Measurements from ENCODE around the gene NUCB1.
"Not testable (repeated sequence)": the region's sequence is repeated elsewhere in the genome, so short reads cannot be mapped to it uniquely, and the experiment has no call there.

Gene NUCB1

GRCh38 chr19:48913114-48913889 is 13.2 kb downstream of the NUCB1 start:
- Mint-ChIP-seq H3K36me3 (peaks cover 14% of the 10 kb centered on the region), H3K9me3 (no peaks in the 10 kb centered on the region), H3K4me3 (no peak overlapping the region)

GRCh38 chr19:48914181-48914580 is 14.1 kb downstream of the NUCB1 start:
- no peak overlapping the region for H3K27ac Mint-ChIP-seq
- H3K9me3 Mint-ChIP-seq, result no peaks in the 10 kb centered on the region
- no peaks in the 10 kb centered on the region for H3K4me1 Mint-ChIP-seq
- H3K4me3 Mint-ChIP-seq, result no peak overlapping the region
- no peaks in the 10 kb centered on the region for H3K27me3 Mint-ChIP-seq
- peaks cover 15% of the 10 kb centered on the region for H3K36me3 Mint-ChIP-seq

More at GRCh38 chr19:48913114-48913889, 13.2 kb downstream of the NUCB1 start:
- H3K27me3 Mint-ChIP-seq, result no peaks in the 10 kb centered on the region
- no peaks in the 10 kb centered on the region for H3K4me1 Mint-ChIP-seq
- no peak overlapping the region for H3K27ac Mint-ChIP-seq

GRCh38 chr19:48915757-48916156 is 15.6 kb downstream of the NUCB1 start:
- H3K27ac Mint-ChIP-seq, result peak overlapping the region; percentile 18
- H3K27me3 Mint-ChIP-seq, result no peaks in the 10 kb centered on the region
- no peaks in the 10 kb centered on the region for H3K9me3 Mint-ChIP-seq
- peaks cover 15% of the 10 kb centered on the region for H3K36me3 Mint-ChIP-seq
- no peaks in the 10 kb centered on the region for H3K4me1 Mint-ChIP-seq
- H3K4me3 Mint-ChIP-seq, result no peak overlapping the region

GRCh38 chr19:48918071-48918470 is 18.0 kb downstream of the NUCB1 start:
- Mint-ChIP-seq H3K9me3 (no peaks in the 10 kb centered on the region), H3K27me3 (no peaks in the 10 kb centered on the region), H3K4me1 (no peaks in the 10 kb centered on the region), H3K27ac (no peak overlapping the region), H3K36me3 (peaks cover 9% of the 10 kb centered on the region), H3K4me3 (no peak overlapping the region)

GRCh38 chr19:48918801-48919247 is 18.7 kb downstream of the NUCB1 start:
- Mint-ChIP-seq H3K27me3 (no peaks in the 10 kb centered on the region), H3K4me3 (no peak overlapping the region), H3K9me3 (no peaks in the 10 kb centered on the region), H3K27ac (no peak overlapping the region), H3K4me1 (no peaks in the 10 kb centered on the region), H3K36me3 (peaks cover 9% of the 10 kb centered on the region)

- not testable (repeated sequence) for H3K4me1 Mint-ChIP-seq, H3K27ac Mint-ChIP-seq, H3K36me3 Mint-ChIP-seq, H3K27me3 Mint-ChIP-seq, H3K4me3 Mint-ChIP-seq, H3K9me3 Mint-ChIP-seq
Measured at GRCh38 chr19:48919271-48919670, 19.2 kb downstream of the NUCB1 start.

- peaks cover 5% of the 10 kb centered on the region for H3K36me3 Mint-ChIP-seq
Measured at GRCh38 chr19:48920949-48921348, 20.8 kb downstream of the NUCB1 start.

GRCh38 chr19:48921721-48922500 is 21.8 kb downstream of the NUCB1 start:
- H3K27ac Mint-ChIP-seq, result no peak overlapping the region
- H3K4me1 Mint-ChIP-seq, result peaks cover 7% of the 10 kb centered on the region
- H3K36me3 Mint-ChIP-seq, result peaks cover 4% of the 10 kb centered on the region
- H3K27me3 Mint-ChIP-seq, result no peaks in the 10 kb centered on the region
- H3K4me3 Mint-ChIP-seq, result no peak overlapping the region
- H3K9me3 Mint-ChIP-seq, result no peaks in the 10 kb centered on the region

More at GRCh38 chr19:48920949-48921348, 20.8 kb downstream of the NUCB1 start:
- Mint-ChIP-seq H3K4me3 (no peak overlapping the region), H3K27ac (no peak overlapping the region), H3K4me1 (no peaks in the 10 kb centered on the region), H3K9me3 (no peaks in the 10 kb centered on the region), H3K27me3 (no peaks in the 10 kb centered on the region)

GRCh38 chr19:48922548-48923490 is 22.7 kb downstream of the NUCB1 start:
- Mint-ChIP-seq H3K9me3 (no peaks in the 10 kb centered on the region), H3K4me1 (peaks cover 9% of the 10 kb centered on the region), H3K4me3 (no peak overlapping the region), H3K27ac (no peak overlapping the region), H3K27me3 (no peaks in the 10 kb centered on the region), H3K36me3 (peaks cover 4% of the 10 kb centered on the region)

GRCh38 chr19:48925240-48925843 is 25.2 kb downstream of the NUCB1 start:
- Mint-ChIP-seq H3K9me3 (no peaks in the 10 kb centered on the region), H3K27ac (no peak overlapping the region), H3K36me3 (peaks cover 2% of the 10 kb centered on the region), H3K4me1 (peaks cover 9% of the 10 kb centered on the region), H3K4me3 (no peak overlapping the region), H3K27me3 (no peaks in the 10 kb centered on the region)

- not testable (repeated sequence) for H3K27me3 Mint-ChIP-seq, H3K27ac Mint-ChIP-seq, H3K36me3 Mint-ChIP-seq, H3K4me1 Mint-ChIP-seq, H3K4me3 Mint-ChIP-seq, H3K9me3 Mint-ChIP-seq
Measured at GRCh38 chr19:48925890-48926289, 25.8 kb downstream of the NUCB1 start.

- H3K27ac Mint-ChIP-seq, result no peak overlapping the region
- peaks cover 9% of the 10 kb centered on the region for H3K4me1 Mint-ChIP-seq
- H3K36me3 Mint-ChIP-seq, result peaks cover 2% of the 10 kb centered on the region
- no peaks in the 10 kb centered on the region for H3K9me3 Mint-ChIP-seq
- no peaks in the 10 kb centered on the region for H3K27me3 Mint-ChIP-seq
- peak overlapping the region; percentile 52 for H3K4me3 Mint-ChIP-seq
Measured at GRCh38 chr19:48926909-48927308, 26.8 kb downstream of the NUCB1 start.

GRCh38 chr19:48927692-48928091 is 27.6 kb downstream of the NUCB1 start:
- not testable (repeated sequence) for H3K27ac Mint-ChIP-seq, H3K4me1 Mint-ChIP-seq, H3K27me3 Mint-ChIP-seq, H3K36me3 Mint-ChIP-seq, H3K4me3 Mint-ChIP-seq, H3K9me3 Mint-ChIP-seq

- Mint-ChIP-seq H3K36me3 (no peaks in the 10 kb centered on the region), H3K27me3 (no peaks in the 10 kb centered on the region), H3K4me3 (no peak overlapping the region), H3K27ac (no peak overlapping the region), H3K4me1 (peaks cover 14% of the 10 kb centered on the region), H3K9me3 (no peaks in the 10 kb centered on the region)
Measured at GRCh38 chr19:48928164-48929025, 28.3 kb downstream of the NUCB1 start.
